HAP-1 (cell line): ENCODE data around the gene FAM222A.

ENCODE experiments used
- DNase-seq, 2 experiments: peaks; one replicate each; pipeline ENCODE4 v3.0.0-alpha.2; 2016 to 2020; ENCODE audit warnings: low spot score in 2 of 2
- H3K27me3 ChIP-seq: fragments of 250-450 bp; sonication (Bioruptor Pico); 2 replicates; pipeline ENCODE4 v1.5.1; 2020; ENCODE audit warnings: low read depth, mild to moderate bottlenecking, moderate library complexity
- H3K36me3 ChIP-seq: fragments of 250-450 bp; sonication (Bioruptor Pico); replicated peaks from 2 replicates; pipeline ENCODE4 v1.5.1; 2020; ENCODE audit warnings: mild to moderate bottlenecking
- H3K4me1 ChIP-seq: fragments of 250-450 bp; sonication (Bioruptor Pico); 2 replicates; pipeline ENCODE4 v1.5.1; 2020; ENCODE audit warnings: mild to moderate bottlenecking
- H3K4me3 ChIP-seq: fragments of 250-450 bp; sonication (Bioruptor Pico); 2 replicates; pipeline ENCODE4 v1.5.1; 2020; ENCODE audit warnings: mild to moderate bottlenecking, moderate library complexity
- H3K9me3 ChIP-seq: fragments of 250-450 bp; sonication (Bioruptor Pico); 2 replicates; pipeline ENCODE4 v1.5.1; 2020; ENCODE audit warnings: mild to moderate bottlenecking, moderate library complexity
- in situ Hi-C: fragments of 300-500 bp; cut with MboI; formaldehyde crosslinking; loops from 3 replicates; pipeline ENCODE4 v1.14.3; 2020; ENCODE audit warnings: low sequenced_read_pairs, inconsistent platforms, mixed read lengths

FAM222A gene

GRCh38 chr12:109775172-109775881, 61.7 kb downstream of the FAM222A start:
- H3K27me3 ChIP-seq: no peaks in the 10 kb centered on the region
- H3K36me3 ChIP-seq: no peaks in the 10 kb centered on the region
- peak; percentile 32 to 86 for DNase-seq
- in situ Hi-C loops: loop anchor here (5.0 to 10.0 kb wide), 3 partner anchors 183 to 341 kb away; no protein-coding TSS in a partner anchor
- H3K4me1 ChIP-seq: no peaks in the 10 kb centered on the region
- H3K9me3 ChIP-seq: no peaks in the 10 kb centered on the region
- no peak overlapping the region for H3K4me3 ChIP-seq

- H3K4me3 ChIP-seq: no peak overlapping the region
- H3K36me3 ChIP-seq: no peaks in the 10 kb centered on the region
- H3K9me3 ChIP-seq: no peaks in the 10 kb centered on the region
- DNase-seq: no peak
- H3K27me3 ChIP-seq: no peaks in the 10 kb centered on the region
- H3K4me1 ChIP-seq: no peaks in the 10 kb centered on the region
- in situ Hi-C loops: loop anchor here (5.0 to 10.0 kb wide), 3 partner anchors 184 to 342 kb away; no protein-coding TSS in a partner anchor
Measured at GRCh38 chr12:109776624-109777023, 63.0 kb downstream of the FAM222A start.

- in situ Hi-C loops: loop anchor here (5.0 to 10.0 kb wide), 3 partner anchors 185 to 343 kb away; no protein-coding TSS in a partner anchor
- Histone ChIP-seq H3K36me3 (no peaks in the 10 kb centered on the region), H3K4me3 (no peak overlapping the region), H3K27me3 (no peaks in the 10 kb centered on the region), H3K4me1 (no peaks in the 10 kb centered on the region), H3K9me3 (no peaks in the 10 kb centered on the region)
- peak; percentile 10 to 58 for DNase-seq
Measured at GRCh38 chr12:109777544-109777943, 63.9 kb downstream of the FAM222A start.

GRCh38 chr12:109778684-109779083, 65.1 kb downstream of the FAM222A start:
- in situ Hi-C loops: loop anchor here (5.0 to 10.0 kb wide), 3 partner anchors 186 to 344 kb away; no protein-coding TSS in a partner anchor
- Histone ChIP-seq H3K4me1 (no peaks in the 10 kb centered on the region), H3K9me3 (no peaks in the 10 kb centered on the region), H3K4me3 (no peak overlapping the region), H3K36me3 (no peaks in the 10 kb centered on the region), H3K27me3 (no peaks in the 10 kb centered on the region)
- no peak for DNase-seq

- H3K9me3 ChIP-seq: no peaks in the 10 kb centered on the region
- no peak overlapping the region for H3K4me3 ChIP-seq
- H3K4me1 ChIP-seq: no peaks in the 10 kb centered on the region
- in situ Hi-C loops: loop anchor here (5.0 to 10.0 kb wide), 3 partner anchors 187 to 345 kb away; no protein-coding TSS in a partner anchor
- H3K36me3 ChIP-seq: no peaks in the 10 kb centered on the region
- no peaks in the 10 kb centered on the region for H3K27me3 ChIP-seq
- DNase-seq: no peak
Measured at GRCh38 chr12:109779382-109779781, 65.8 kb downstream of the FAM222A start.

GRCh38 chr12:109781668-109782325, 68.2 kb downstream of the FAM222A start:
- no peaks in the 10 kb centered on the region for H3K4me1 ChIP-seq
- DNase-seq: no peak
- H3K36me3 ChIP-seq: no peaks in the 10 kb centered on the region
- no peak overlapping the region for H3K4me3 ChIP-seq
- H3K9me3 ChIP-seq: no peaks in the 10 kb centered on the region
- in situ Hi-C loops: no loop called here
- H3K27me3 ChIP-seq: no peaks in the 10 kb centered on the region

GRCh38 chr12:109782326-109782703, 68.7 kb downstream of the FAM222A start:
- Histone ChIP-seq H3K4me3 (no peak overlapping the region), H3K36me3 (no peaks in the 10 kb centered on the region), H3K27me3 (no peaks in the 10 kb centered on the region), H3K9me3 (no peaks in the 10 kb centered on the region), H3K4me1 (no peaks in the 10 kb centered on the region)
- DNase-seq: no peak
- in situ Hi-C loops: no loop called here

GRCh38 chr12:109783135-109783964, 69.7 kb downstream of the FAM222A start:
- DNase-seq: no peak
- Histone ChIP-seq H3K4me3 (no peak overlapping the region), H3K27me3 (no peaks in the 10 kb centered on the region), H3K9me3 (no peaks in the 10 kb centered on the region), H3K36me3 (no peaks in the 10 kb centered on the region), H3K4me1 (no peaks in the 10 kb centered on the region)
- in situ Hi-C loops: no loop called here

GRCh38 chr12:109783965-109784244, 70.3 kb downstream of the FAM222A start:
- Histone ChIP-seq H3K4me3 (no peak overlapping the region), H3K36me3 (no peaks in the 10 kb centered on the region)
- in situ Hi-C loops: no loop called here

GRCh38 chr12:109785854-109786253, 72.2 kb downstream of the FAM222A start:
- Histone ChIP-seq H3K9me3 (no peaks in the 10 kb centered on the region), H3K27me3 (no peaks in the 10 kb centered on the region), H3K36me3 (no peaks in the 10 kb centered on the region), H3K4me3 (no peak overlapping the region), H3K4me1 (no peaks in the 10 kb centered on the region)
- in situ Hi-C loops: no loop called here
- DNase-seq: no peak

More at GRCh38 chr12:109783965-109784244, 70.3 kb downstream of the FAM222A start:
- Histone ChIP-seq H3K9me3 (no peaks in the 10 kb centered on the region), H3K4me1 (no peaks in the 10 kb centered on the region), H3K27me3 (no peaks in the 10 kb centered on the region)
- no peak for DNase-seq

GRCh38 chr12:109786799-109787198, 73.2 kb downstream of the FAM222A start:
- H3K36me3 ChIP-seq: no peaks in the 10 kb centered on the region
- no peak overlapping the region for H3K4me3 ChIP-seq
- in situ Hi-C loops: no loop called here
- no peak for DNase-seq
- no peaks in the 10 kb centered on the region for H3K27me3 ChIP-seq
- H3K4me1 ChIP-seq: no peaks in the 10 kb centered on the region
- no peaks in the 10 kb centered on the region for H3K9me3 ChIP-seq

- Histone ChIP-seq H3K4me1 (no peaks in the 10 kb centered on the region), H3K27me3 (no peaks in the 10 kb centered on the region), H3K4me3 (no peak overlapping the region), H3K36me3 (no peaks in the 10 kb centered on the region), H3K9me3 (no peaks in the 10 kb centered on the region)
- peak in 1 of 2 experiments; percentile 22 for DNase-seq
- in situ Hi-C loops: no loop called here
Measured at GRCh38 chr12:109789526-109790048, 76.0 kb downstream of the FAM222A start.

GRCh38 chr12:109792992-109793391, 79.4 kb downstream of the FAM222A start:
- no peaks in the 10 kb centered on the region for H3K4me1 ChIP-seq
- in situ Hi-C loops: no loop called here
- no peaks in the 10 kb centered on the region for H3K36me3 ChIP-seq
- no peaks in the 10 kb centered on the region for H3K27me3 ChIP-seq
- no peak overlapping the region for H3K4me3 ChIP-seq
- no peak for DNase-seq
- no peaks in the 10 kb centered on the region for H3K9me3 ChIP-seq
